ENCODE measurements around the gene NTHL1.

DNA sequence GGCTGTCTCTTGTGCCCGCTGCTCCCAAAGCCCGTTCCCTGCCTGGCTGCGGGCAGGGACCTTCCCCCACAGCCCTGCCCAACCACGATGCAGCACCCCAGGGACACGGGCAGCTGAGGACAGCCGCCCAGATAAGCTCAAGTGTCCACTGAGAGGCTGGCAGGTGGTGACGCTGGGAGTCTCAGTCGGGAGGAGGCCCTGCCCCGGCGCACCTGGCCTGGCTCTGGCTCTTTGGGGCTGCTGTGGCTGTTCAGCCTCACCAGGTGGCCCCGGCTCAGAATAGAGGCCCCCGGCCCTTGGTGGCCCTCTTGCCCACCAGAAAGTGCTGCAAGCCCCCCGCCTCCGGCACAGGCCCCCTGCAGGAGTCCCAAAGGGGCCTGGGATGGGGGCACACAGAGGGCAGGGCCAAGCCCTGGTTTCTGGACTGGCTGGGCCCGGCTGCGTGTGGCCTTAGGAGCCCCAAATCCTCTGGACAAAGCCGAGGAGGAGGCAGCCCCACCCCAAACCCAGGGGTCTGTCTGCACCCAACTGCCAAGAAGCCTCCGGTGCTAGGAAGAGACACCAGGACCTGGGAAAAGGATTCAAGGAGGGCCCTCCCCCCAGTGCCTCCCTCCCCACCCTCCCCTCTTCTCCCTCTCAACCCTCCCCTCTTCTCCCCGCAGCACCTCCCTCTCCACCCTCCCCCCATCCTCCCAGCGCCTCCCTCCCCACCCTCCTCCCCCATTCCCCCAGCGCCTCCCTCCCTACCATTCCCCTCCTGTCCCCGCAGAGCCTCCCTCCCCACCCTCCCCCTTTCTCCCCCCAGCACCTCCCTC is 5.3 kb downstream of the NTHL1 start:
- TF ChIP-seq, protein P1, sequence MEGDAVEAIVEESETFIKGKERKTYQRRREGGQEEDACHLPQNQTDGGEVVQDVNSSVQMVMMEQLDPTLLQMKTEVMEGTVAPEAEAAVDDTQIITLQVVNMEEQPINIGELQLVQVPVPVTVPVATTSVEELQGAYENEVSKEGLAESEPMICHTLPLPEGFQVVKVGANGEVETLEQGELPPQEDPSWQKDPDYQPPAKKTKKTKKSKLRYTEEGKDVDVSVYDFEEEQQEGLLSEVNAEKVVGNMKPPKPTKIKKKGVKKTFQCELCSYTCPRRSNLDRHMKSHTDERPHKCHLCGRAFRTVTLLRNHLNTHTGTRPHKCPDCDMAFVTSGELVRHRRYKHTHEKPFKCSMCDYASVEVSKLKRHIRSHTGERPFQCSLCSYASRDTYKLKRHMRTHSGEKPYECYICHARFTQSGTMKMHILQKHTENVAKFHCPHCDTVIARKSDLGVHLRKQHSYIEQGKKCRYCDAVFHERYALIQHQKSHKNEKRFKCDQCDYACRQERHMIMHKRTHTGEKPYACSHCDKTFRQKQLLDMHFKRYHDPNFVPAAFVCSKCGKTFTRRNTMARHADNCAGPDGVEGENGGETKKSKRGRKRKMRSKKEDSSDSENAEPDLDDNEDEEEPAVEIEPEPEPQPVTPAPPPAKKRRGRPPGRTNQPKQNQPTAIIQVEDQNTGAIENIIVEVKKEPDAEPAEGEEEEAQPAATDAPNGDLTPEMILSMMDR (IDR thresholded peaks at IDR 0.05; ENCODE audit: low read length) = no peak
- TF ChIP-seq EZH2 (optimal IDR thresholded peaks at IDR 0.05; ENCODE audit: low read depth, low read length) = no peak

Data from MM.1S (cell line).